COLO829 (cell line): ENCODE data around the gene GFER.
A peak's percentile ranks its signal among the peaks of the same experiment; 100 is the strongest.

Experiments used
- DNase-seq: peaks from one replicate; pipeline ENCODE4 v3.0.0; 2012; ENCODE audit warnings: low spot score

Gene GFER

GRCh38 chr16:1990351-1991134, 6.5 kb downstream of the GFER start:
- DNase-seq = no peak

- DNase-seq = no peak
Measured at GRCh38 chr16:1991135-1991551, 7.2 kb downstream of the GFER start.

DNA sequence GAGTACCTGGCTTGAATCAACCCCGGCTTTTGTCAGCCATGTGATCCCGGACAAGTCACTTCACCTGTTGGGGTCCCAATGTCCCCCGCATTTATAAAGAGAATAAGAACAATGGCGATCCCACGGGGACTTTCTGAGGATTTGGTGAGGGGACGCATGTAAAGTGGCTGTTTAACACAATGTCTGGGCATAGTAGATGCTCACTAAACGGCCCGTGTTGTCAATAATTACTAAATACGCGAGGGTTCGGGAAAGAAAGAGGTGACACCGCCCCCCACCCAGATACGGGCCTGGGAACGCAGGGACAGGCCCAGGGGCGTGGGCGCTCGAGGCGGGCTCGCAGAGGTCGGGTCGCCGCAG, 7.6 kb downstream of the GFER start:
- DNase-seq = no peak

GRCh38 chr16:1991948-1992703, 8.1 kb downstream of the GFER start:
- peak; percentile 94 for DNase-seq

GRCh38 chr16:1992704-1993317, 8.8 kb downstream of the GFER start:
- DNase-seq = no peak

DNA sequence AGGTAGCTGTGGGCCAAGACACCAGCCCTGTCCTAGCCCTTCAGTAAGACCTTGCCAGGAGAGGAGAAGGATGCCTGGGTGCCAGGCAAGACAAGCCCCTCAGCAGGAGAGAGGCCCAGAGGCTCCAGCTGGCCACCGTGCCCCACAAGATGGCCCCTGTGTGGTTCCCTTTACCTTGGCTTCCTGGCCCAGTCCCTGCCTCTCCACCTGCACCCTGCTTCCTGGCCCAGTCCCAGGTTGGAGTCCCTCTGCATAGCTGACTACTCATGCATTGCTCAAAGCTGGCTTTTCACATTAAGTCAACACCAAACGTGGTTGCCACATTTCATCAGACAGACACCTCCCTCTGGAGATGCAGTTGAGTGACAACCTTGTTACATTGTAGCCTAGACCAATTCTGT, 9.7 kb downstream of the GFER start:
- no peak for DNase-seq

DNA sequence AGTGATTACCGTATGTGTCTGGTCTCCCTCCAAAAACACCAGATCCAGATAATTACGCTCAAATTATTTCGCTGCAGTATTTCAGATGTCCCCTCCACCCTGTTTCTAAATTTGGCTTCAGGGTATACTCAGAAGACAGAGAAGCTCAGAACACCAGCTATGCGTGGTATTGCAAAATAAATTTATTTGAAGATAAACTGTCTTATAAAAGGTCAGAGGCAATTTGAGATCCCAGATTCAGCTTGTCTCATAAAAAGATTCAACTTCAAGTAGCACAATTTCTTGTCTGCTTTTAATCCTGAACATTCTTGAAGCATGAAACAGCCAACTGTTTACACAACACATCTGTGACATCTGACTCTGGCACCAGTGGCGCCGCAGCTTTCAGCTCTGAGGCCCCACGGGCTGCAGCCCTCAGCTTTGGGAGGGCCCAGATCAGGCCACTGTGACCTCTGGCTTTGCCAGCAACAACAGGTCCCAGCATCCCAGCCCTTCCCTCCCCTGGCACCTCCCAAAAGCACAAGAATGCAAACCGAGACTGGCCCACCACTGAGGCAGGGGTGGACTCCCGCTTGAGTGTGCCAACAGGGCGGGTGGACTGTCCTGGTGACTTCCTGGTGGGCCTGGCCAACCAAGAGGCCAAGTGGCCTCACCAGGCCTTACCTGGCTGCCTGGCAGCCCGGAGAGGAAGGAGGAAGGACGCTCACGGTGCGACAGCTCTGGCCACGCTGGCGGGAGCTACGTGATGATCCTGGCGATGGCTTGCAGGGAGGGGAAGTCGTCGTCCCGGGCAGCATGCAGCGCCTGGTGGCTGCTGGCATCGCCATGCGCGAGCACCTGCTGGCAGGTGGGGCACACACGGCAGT, 13.7 kb downstream of the GFER start:
- DNase-seq = no peak

DNA sequence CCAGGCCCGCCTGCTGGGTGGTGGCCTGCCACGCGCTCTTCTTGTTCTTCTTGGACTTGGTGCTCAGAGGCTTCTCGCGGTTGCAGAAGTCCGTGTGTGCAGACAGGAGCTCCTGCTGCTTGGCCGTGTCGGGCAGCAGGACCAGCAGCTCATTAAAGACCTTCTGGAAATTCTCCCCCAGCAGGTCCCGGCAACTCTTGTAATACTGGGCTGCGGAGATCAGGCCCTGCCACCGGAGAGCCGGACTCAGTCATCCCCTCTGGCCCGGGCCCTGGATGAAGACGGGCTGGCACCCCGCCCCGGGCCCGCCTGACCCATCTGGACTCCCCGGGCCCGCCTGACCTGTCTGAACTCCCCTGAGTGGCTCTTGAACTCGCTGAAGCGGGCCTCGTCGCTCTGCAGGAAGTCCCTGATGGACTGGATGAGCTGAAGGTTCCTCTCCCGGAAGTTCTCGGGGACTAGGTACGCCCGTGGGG, 14.4 kb downstream of the GFER start:
- no peak for DNase-seq

GRCh38 chr16:1998852-1999801, 15.1 kb downstream of the GFER start:
- DNase-seq = no peak

DNA sequence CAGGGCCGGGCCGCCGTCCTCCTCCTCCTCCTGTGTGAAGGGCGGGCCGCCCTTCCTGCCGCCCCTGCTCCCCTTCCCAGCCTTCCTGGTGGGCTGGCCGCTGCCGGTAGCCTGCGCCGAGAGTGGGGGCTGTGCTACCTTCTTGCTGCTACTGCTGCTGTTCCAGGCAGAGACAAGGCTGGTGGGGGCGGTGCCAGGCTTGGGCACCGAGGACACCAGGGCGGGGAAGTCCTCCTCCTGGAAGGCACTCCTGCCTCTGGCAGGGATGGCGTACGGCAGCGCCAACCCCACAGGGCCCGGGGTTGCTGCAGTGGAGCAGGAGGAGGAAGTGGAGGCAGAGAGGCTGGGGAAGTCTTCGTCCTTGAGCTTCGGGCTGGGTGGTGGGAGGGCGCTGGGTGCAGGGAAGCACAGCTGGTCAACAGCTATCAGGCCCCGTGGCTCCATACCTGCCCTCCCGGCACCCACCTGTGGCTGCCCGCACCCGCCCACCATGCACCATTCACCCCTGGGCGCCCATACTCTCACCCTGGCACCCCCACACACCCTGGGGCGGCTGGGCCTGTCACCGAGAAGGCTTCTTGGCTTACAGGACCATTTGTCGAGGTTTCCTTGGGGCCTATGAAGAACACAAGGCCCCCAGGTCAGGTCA, 16.0 kb downstream of the GFER start:
- DNase-seq = no peak

GRCh38 chr16:2001035-2001434, 17.0 kb downstream of the GFER start:
- no peak for DNase-seq

DNA sequence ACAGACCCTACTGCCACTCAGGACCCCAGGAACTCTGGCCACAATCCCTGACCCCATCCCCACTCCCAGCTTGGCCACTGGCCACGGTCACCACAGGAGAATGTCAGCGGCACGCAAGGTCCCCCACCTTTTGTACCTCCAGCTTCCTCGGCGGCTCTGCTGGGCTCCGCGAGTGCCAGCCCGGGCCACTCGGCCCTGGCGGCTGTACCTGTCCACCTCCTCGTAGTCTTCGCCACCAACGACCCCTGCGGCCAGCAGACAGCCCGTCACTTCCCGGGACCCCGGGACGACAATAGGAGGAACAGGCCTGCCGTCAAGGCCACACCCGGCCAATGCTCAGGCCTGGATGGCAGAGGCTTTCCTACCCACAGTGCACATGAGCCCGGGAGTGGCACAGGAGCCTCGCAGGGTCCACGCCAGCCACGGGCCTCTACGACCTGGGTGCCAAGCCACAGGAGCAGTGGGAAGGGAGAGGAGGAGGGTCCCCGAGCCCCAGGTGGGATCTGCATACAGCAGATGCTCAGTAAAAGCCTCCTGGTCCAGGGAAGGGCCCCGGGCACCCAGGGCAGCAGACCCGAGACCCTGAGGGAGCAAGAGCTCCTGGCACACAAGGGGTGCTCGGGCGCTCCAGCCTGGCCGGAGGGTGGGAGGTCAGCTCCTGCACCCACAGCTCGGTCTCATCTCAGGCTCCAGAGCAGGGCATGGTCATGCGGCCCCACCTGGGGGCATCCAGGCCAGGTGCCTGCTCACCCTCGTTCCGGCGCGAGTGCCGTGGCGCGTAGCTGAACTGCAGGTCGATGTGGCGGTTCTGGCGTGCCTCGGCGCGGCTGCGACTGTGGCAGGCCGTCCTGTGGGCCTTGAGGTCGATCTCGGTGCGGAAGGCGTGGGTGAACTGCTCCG, 17.7 kb downstream of the GFER start:
- no peak for DNase-seq

DNA sequence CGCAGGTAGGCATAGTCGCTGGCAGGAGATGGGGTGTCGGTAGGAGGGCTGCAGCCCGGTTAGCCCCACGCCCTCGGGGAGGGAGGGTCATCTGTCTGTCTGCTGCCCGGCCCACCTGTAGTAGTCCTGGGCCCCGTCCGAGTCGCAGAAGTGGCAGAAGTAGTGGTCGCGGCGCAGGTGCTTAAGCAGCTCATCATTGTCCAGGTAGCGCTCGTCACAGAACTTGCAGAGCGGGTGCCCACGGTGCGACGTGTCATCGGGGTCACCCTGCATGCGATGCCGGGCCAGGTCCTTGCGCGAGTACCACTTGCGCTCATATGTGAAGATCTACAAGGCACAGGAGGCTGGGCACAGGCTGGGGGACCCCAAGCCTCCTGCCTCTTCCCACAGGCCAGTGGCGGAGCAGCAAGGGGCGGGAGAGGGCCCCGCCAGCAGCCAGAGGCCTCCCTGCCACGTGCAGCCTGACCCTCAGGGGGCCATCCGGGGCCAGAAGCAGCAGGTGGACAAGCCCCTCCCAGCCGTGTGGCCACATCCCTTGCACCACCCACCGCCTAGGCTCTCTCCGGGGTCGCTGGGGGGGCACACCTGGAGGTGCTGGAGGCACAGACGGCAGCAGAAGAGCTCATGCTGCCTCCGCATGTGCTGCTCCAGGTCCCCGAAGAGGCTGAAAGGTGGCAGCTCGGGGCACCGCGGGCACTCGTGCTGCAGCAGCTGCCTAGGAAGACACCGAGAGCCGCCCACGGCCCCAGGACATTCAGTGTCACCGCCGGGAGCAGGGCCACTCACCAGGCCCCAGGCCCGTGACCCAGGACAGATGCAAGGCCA, 18.6 kb downstream of the GFER start:
- no peak for DNase-seq

DNA sequence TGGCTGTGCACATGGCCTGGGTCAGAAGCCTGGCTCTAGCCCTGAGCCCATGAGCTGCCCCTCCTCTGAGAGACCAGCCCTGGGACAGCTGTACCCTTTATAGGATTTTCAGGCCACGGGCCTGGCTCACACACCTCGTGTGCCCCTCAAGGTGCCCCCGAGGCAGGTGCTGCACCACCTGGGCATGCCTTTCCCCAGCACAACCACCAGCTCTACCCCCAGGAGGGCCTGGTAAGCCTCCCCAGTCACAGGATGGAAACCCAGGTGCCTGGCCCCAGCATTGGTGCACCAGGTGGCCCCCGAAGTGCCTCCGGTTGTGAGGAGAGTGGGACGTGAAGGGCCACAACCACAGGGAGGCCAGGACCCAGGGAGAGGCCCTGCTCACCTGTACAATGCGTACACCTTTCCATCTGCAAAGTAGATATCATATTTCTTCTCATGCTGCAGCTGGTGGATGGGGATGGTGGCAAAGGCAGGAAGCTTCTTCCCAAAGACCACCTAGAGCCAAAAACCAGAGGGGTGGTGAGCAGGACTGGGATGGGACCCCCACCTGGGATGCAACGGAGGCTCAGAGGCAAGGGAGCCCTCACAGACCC, 19.3 kb downstream of the GFER start:
- no peak for DNase-seq

- DNase-seq = peak; percentile 79
Measured at GRCh38 chr16:2003827-2004641, 20.0 kb downstream of the GFER start.

GRCh38 chr16:2004795-2005517, 21.0 kb downstream of the GFER start:
- no peak for DNase-seq
